ENCODE results near the gene EGFL7.

- TF ChIP-seq CTCF (conservative IDR thresholded peaks at IDR 0.05; ENCODE audit: low read depth, low read length) (no peak), EZH2 (IDR thresholded peaks at IDR 0.05; ENCODE audit: borderline replicate concordance, low read depth, low read length, poor library complexity, severe bottlenecking) (no peak)
These were observed 29.7 kb downstream of the EGFL7 start for GRCh38 chr9:136692185-136693134.
